GM12878 (cell line): ENCODE measurements around the gene PTPRM. TPM values are rescaled to one million over a fixed set of nuclear protein-coding genes. Genes with fewer than 3 reads are reported as not detected.

Experiments
- ATAC-seq: fragments of 200-7000 bp; cut with Tn5 transposase; 3 replicates; pipeline ENCODE4 v1.9.1; 2020; ENCODE audit warnings: mild to moderate bottlenecking, moderate library complexity
- BruUV-seq: library from RNA; stranded (reverse); fragments of 400-500 nt; replicated peaks from 2 replicates; lab custom pipeline; 2021; lab: Mats Ljungman, UMichigan
- CTCF ChIA-PET: fragments of 300-600 bp; sonication (Branson Sonifier 250); formaldehyde crosslinking; extraction: SDS; loops from one replicate; lab custom pipeline; 2021; ENCODE audit warnings: inconsistent platforms; lab: Yijun Ruan, JAX
- POLR2A ChIA-PET: fragments of 350-600 bp; formaldehyde crosslinking; extraction: SDS; loops from one replicate; lab custom pipeline; 2021; ENCODE audit warnings: inconsistent platforms; lab: Charles Lee
- RAD21 ChIA-PET: fragments of 300-600 bp; sonication (Branson Sonifier 250); formaldehyde crosslinking; loops from one replicate; lab custom pipeline; 2023; ENCODE audit warnings: antibody characterized with exemption; ENCODE audit not compliant: unreplicated experiment; lab: Charles Lee
- SMC1A ChIA-PET: fragments of 300-600 bp; sonication (Branson Sonifier 250); formaldehyde crosslinking; loops from one replicate; lab custom pipeline; 2023; ENCODE audit not compliant: unreplicated experiment, uncharacterized antibody; lab: Charles Lee
- DNase-seq: peaks from one replicate; pipeline ENCODE4 v3.0.0-alpha.2; 2011; ENCODE audit warnings: low read depth, low spot score
- FAIRE-seq: peaks from 3 replicates; lab custom pipeline; 2011; peaks lifted over from hg19 to GRCh38; lab: Jason Lieb, UNC
- H2AFZ ChIP-seq: 2 replicates; pipeline ENCODE4 v1.6.0; 2011; ENCODE audit warnings: low read depth, low read length, control low read depth; ENCODE audit not compliant: control insufficient read depth
- H3K27ac ChIP-seq: 2 replicates; pipeline ENCODE4 v1.5.1; 2011; ENCODE audit warnings: control low read depth; ENCODE audit not compliant: control insufficient read depth, insufficient read depth
- H3K27me3 ChIP-seq, 2 experiments: replicated peaks in 1 of 2; 2 replicates each; pipeline versions ENCODE4 v1.6.0 to v1.6.1; 2011; ENCODE audit warnings: low read length in 1 of 2; ENCODE audit not compliant: control insufficient read depth in 2 of 2, insufficient read depth in 2 of 2
- H3K36me3 ChIP-seq, 2 experiments: 2 replicates each; pipeline ENCODE4 v1.5.1; 2011; ENCODE audit warnings: low read length in 1 of 2; ENCODE audit not compliant: control insufficient read depth in 2 of 2, insufficient read depth in 2 of 2
- H3K4me1 ChIP-seq: 2 replicates; pipeline ENCODE4 v1.6.1; 2011; ENCODE audit warnings: mild to moderate bottlenecking, low read length, moderate library complexity, mixed read lengths; ENCODE audit not compliant: control insufficient read depth, insufficient read depth
- H3K4me2 ChIP-seq: 2 replicates; pipeline ENCODE4 v1.6.0; 2011; ENCODE audit warnings: control low read depth; ENCODE audit not compliant: control insufficient read depth, insufficient read depth
- H3K4me3 ChIP-seq: fragments of 200-600 bp; sonication (generic); 2 replicates; pipeline ENCODE4 v1.5.1; 2016
- H3K79me2 ChIP-seq: 2 replicates; pipeline ENCODE4 v1.6.0; 2011; ENCODE audit warnings: low read length; ENCODE audit not compliant: control insufficient read depth, insufficient read depth
- H3K9ac ChIP-seq: 2 replicates; pipeline ENCODE4 v1.8.0; 2011; ENCODE audit warnings: low read length, control low read depth, mixed read lengths; ENCODE audit not compliant: control insufficient read depth, insufficient read depth
- H3K9me3 ChIP-seq: replicated peaks from 3 replicates; pipeline ENCODE4 v1.5.1; 2011; ENCODE audit warnings: mild to moderate bottlenecking, low read length; ENCODE audit not compliant: control insufficient read depth, insufficient read depth
- H4K20me1 ChIP-seq: 2 replicates; pipeline ENCODE4 v1.6.0; 2011; ENCODE audit not compliant: control insufficient read depth, insufficient read depth
- ATF3 ChIP-seq: IDR thresholded peaks from 2 replicates; pipeline ENCODE4 v1.6.1; 2011; ENCODE audit warnings: low read depth, mild to moderate bottlenecking, low read length, moderate library complexity, borderline replicate concordance; ENCODE audit errors: extremely low read depth
- BCLAF1 ChIP-seq: fragments of 450-650 bp; IDR thresholded peaks from 2 replicates; pipeline ENCODE4 v1.6.1; 2017; ENCODE audit warnings: antibody characterized with exemption, mild to moderate bottlenecking, moderate library complexity
- CBFB ChIP-seq: IDR thresholded peaks from 2 replicates; pipeline ENCODE4 v1.6.1; 2016; ENCODE audit warnings: antibody characterized with exemption, low read depth
- CBX3 ChIP-seq: fragments of 200-600 bp; sonication (generic); IDR thresholded peaks from 2 replicates; pipeline ENCODE4 v1.6.1; 2016; ENCODE audit warnings: low read depth, borderline replicate concordance
- CHD4 ChIP-seq: fragments of 200-600 bp; sonication (generic); IDR thresholded peaks from 2 replicates; pipeline ENCODE4 v1.6.1; 2016; ENCODE audit warnings: mild to moderate bottlenecking
- CREB1 ChIP-seq: IDR thresholded peaks from 2 replicates; pipeline ENCODE4 v1.6.1; 2012; ENCODE audit warnings: low read depth, mild to moderate bottlenecking, inconsistent platforms
- E2F4 ChIP-seq: IDR thresholded peaks from 2 replicates; pipeline ENCODE4 v1.6.1; 2012; ENCODE audit warnings: low read depth, low read length, improper control_type of control experiment
- FOS ChIP-seq: IDR thresholded peaks from 3 replicates; pipeline ENCODE4 v1.6.1; 2011; ENCODE audit warnings: borderline replicate concordance; ENCODE audit not compliant: insufficient read length; ENCODE audit errors: extremely low read depth
- HCFC1 ChIP-seq: fragments of 150-350 bp; IDR thresholded peaks from 2 replicates; pipeline ENCODE4 v1.6.1; 2014; ENCODE audit warnings: low read length
- IKZF1 ChIP-seq: fragments of 450-650 bp; conservative IDR thresholded peaks from 2 replicates; pipeline ENCODE4 v1.6.1; 2017; ENCODE audit warnings: antibody characterized with exemption, mild to moderate bottlenecking
- IRF3 ChIP-seq: fragments of 450-650 bp; IDR thresholded peaks from 2 replicates; pipeline ENCODE4 v1.6.1; 2014; ENCODE audit warnings: mild to moderate bottlenecking
- JUNB ChIP-seq: IDR thresholded peaks from 2 replicates; pipeline ENCODE4 v1.6.1; 2016; ENCODE audit warnings: antibody characterized with exemption, mild to moderate bottlenecking
- PAX5 ChIP-seq: IDR thresholded peaks from 2 replicates; pipeline ENCODE4 v1.6.1; 2011; ENCODE audit warnings: low read depth, low read length, borderline replicate concordance
- PKNOX1 ChIP-seq: fragments of 450-650 bp; IDR thresholded peaks from 2 replicates; pipeline ENCODE4 v1.6.1; 2016; ENCODE audit warnings: mild to moderate bottlenecking
- SP1 ChIP-seq: IDR thresholded peaks from one replicate; pipeline ENCODE4 v1.6.1; 2011; ENCODE audit warnings: low read depth, low read length
- SUPT20H ChIP-seq: IDR thresholded peaks from 2 replicates; pipeline ENCODE4 v1.6.1; 2011; ENCODE audit warnings: low read depth, mild to moderate bottlenecking, low read length, moderate library complexity, borderline replicate concordance; ENCODE audit not compliant: control insufficient read depth
- TCF12 ChIP-seq: IDR thresholded peaks from 2 replicates; pipeline ENCODE4 v1.6.1; 2011; ENCODE audit warnings: low read depth, mild to moderate bottlenecking, low read length
- WRNIP1 ChIP-seq: IDR thresholded peaks from 2 replicates; pipeline ENCODE4 v1.6.1; 2011; ENCODE audit warnings: low read depth, low read length, improper control_type of control experiment, borderline replicate concordance
- WGBS: methylation state at CpG from one replicate; pipeline ENCODE4 v1.1.6; 2016; ENCODE audit warnings: low lambda C conversion rate; ENCODE audit not compliant: insufficient replicate concordance, insufficient coverage; ENCODE audit errors: missing lambda C conversion rate; 5-methylcytosine and 5-hydroxymethylcytosine counted together
- in situ Hi-C: fragments of 300-500 bp; cut with MboI; formaldehyde crosslinking; loops from 9 replicates; pipeline ENCODE4 v1.14.3; 2018; ENCODE audit warnings: mixed read lengths
- intact Hi-C: fragments of 100-400 bp; cut with micrococcal nuclease; formaldehyde crosslinking; loops from one replicate; pipeline ENCODE4 v1.14.2; 2022; ENCODE audit not compliant: unreplicated experiment
- polyA plus RNA-seq, 11 experiments: library from polyadenylated mRNA; depleted of rRNA in 4 of 11; unstranded in 6 of 11; stranded (reverse) in 5 of 11; fragments of >200 nt; fragmentation: Nextera tagmentation in 4 of 11; fragmentation: Illumina TruSeq in 1 of 11; extraction: Ambion mirVana in 4 of 11; extraction: Trizol in 1 of 11; gene quantifications; 1 replicate in 1 of 11; 2 replicates in 10 of 11; pipeline versions ENCODE4 v1.2.1 to v1.2.3, GENCODE V29; 2011 to 2016; ENCODE audit warnings: inconsistent platforms in 2 of 11, missing spikeins in 2 of 11, low read depth in 1 of 11
- total RNA-seq, 4 experiments: library from RNA; depleted of rRNA in 3 of 4; stranded (reverse); fragments of >200 nt in 3 of 4; fragmentation: Illumina TruSeq in 1 of 4; extraction: Trizol in 1 of 4; gene quantifications; 2 replicates each; pipeline versions ENCODE4 v1.2.1 to v1.2.3, GENCODE V29; 2013 to 2021

Gene PTPRM
- total and polyA plus RNA-seq, 10 of the 15 experiments (the other 5 are each of a cell fraction or from before 2014, with no cell fraction given): 0.07 to 22.6 (median 0.60) TPM

- no peaks in the 10 kb centered on the region for H3K4me1 ChIP-seq
- ATAC-seq (no peak), DNase-seq (no peak), FAIRE-seq (no peak)
- no peaks in the 10 kb centered on the region for H4K20me1 ChIP-seq
- RAD21 ChIA-PET: no interaction called here
- POLR2A ChIA-PET: no interaction called here
- H2AFZ ChIP-seq: no peak overlapping the region
- no peak overlapping the region for H3K27ac ChIP-seq
- intact Hi-C loops (no loop called here), in situ Hi-C loops (loop anchor here (25.0 kb wide), 1 partner anchor 1163 kb away; no protein-coding TSS in a partner anchor)
- no peaks in the 10 kb centered on the region for H3K9me3 ChIP-seq
- H3K27me3 ChIP-seq: peaks cover 0 to 2% of the 10 kb centered on the region in 2 experiments; a peak in 3 of 4 replicates
- CTCF ChIA-PET: no interaction called here
- no peak overlapping the region for H3K4me3 ChIP-seq
- no peaks in the 10 kb centered on the region for H3K36me3 ChIP-seq
- H3K9ac ChIP-seq: no peak overlapping the region
- SMC1A ChIA-PET: interaction anchor here (1.2 kb wide), 1 partner anchor 16 kb away, joined by 4 read pairs; no protein-coding TSS in a partner anchor
- no peak overlapping the region for H3K4me2 ChIP-seq
- H3K79me2 ChIP-seq: no peaks in the 10 kb centered on the region
- WGBS: 34% methylated on average over 3 of the region's 3 CpGs
- no TSS peak for BruUV-seq
- TF ChIP-seq ATF3: no peak
- TF ChIP-seq JUNB: no peak
- no peak for TF ChIP-seq IRF3
- TF ChIP-seq WRNIP1: no peak
- no peak for TF ChIP-seq FOS
- TF ChIP-seq PKNOX1: no peak
- TF ChIP-seq CBFB: no peak
- no peak for TF ChIP-seq PAX5
- TF ChIP-seq SUPT20H: no peak
- no peak for TF ChIP-seq E2F4
- no peak for TF ChIP-seq IKZF1
- TF ChIP-seq HCFC1: no peak
- no peak for TF ChIP-seq BCLAF1
- no peak for TF ChIP-seq CBX3
- TF ChIP-seq SP1: no peak
- no peak for TF ChIP-seq CREB1
- TF ChIP-seq CHD4: no peak
- no peak for TF ChIP-seq TCF12
These were observed 808.1 kb downstream of the PTPRM start for GRCh38 chr18:8375249-8375648.
